Epithelial cell of proximal tubule (primary cell): ENCODE data around the gene AGBL1. TPM values are rescaled to one million over a fixed set of nuclear protein-coding genes. Genes with fewer than 3 reads are reported as not detected.

ENCODE experiments used
- DNase-seq: peaks from one replicate; pipeline ENCODE4 v3.0.0-alpha.2; 2011; ENCODE audit warnings: low read depth
- H3K4me3 ChIP-seq: 2 replicates; pipeline ENCODE4 v1.5.1; 2011; ENCODE audit warnings: low read depth, mild to moderate bottlenecking, low read length
- total RNA-seq: library from RNA; depleted of rRNA; stranded (reverse); fragments of >200 nt; gene quantifications from 2 replicates; pipeline ENCODE4 v1.2.3, GENCODE V29; 2015
- TF ChIP-seq, protein P1 (sequence below): conservative IDR thresholded peaks from 2 replicates; pipeline ENCODE4 v1.5.1; 2012; ENCODE audit warnings: low read depth, mild to moderate bottlenecking, low read length

AGBL1 gene
- total RNA-seq, 1 donor from 2014 or later = not detected

GRCh38 chr15:86203462-86203861, 123.8 kb downstream of the AGBL1 start:
- no peak overlapping the region for H3K4me3 ChIP-seq
- TF ChIP-seq, protein P1, sequence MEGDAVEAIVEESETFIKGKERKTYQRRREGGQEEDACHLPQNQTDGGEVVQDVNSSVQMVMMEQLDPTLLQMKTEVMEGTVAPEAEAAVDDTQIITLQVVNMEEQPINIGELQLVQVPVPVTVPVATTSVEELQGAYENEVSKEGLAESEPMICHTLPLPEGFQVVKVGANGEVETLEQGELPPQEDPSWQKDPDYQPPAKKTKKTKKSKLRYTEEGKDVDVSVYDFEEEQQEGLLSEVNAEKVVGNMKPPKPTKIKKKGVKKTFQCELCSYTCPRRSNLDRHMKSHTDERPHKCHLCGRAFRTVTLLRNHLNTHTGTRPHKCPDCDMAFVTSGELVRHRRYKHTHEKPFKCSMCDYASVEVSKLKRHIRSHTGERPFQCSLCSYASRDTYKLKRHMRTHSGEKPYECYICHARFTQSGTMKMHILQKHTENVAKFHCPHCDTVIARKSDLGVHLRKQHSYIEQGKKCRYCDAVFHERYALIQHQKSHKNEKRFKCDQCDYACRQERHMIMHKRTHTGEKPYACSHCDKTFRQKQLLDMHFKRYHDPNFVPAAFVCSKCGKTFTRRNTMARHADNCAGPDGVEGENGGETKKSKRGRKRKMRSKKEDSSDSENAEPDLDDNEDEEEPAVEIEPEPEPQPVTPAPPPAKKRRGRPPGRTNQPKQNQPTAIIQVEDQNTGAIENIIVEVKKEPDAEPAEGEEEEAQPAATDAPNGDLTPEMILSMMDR = no peak
- DNase-seq = no peak

- no peak overlapping the region for H3K4me3 ChIP-seq
- no peak for DNase-seq
- TF ChIP-seq, protein P1 = no peak
Observed at GRCh38 chr15:86205096-86205495, 125.4 kb downstream of the AGBL1 start.

GRCh38 chr15:86213420-86213819, 133.7 kb downstream of the AGBL1 start:
- no peak overlapping the region for H3K4me3 ChIP-seq
- TF ChIP-seq, protein P1 = no peak
- no peak for DNase-seq

GRCh38 chr15:86213888-86214287, 134.2 kb downstream of the AGBL1 start:
- no peak for DNase-seq
- TF ChIP-seq, protein P1 = no peak
- no peak overlapping the region for H3K4me3 ChIP-seq

GRCh38 chr15:86221119-86221518, 141.4 kb downstream of the AGBL1 start:
- TF ChIP-seq, protein P1 = no peak
- DNase-seq = no peak
- no peak overlapping the region for H3K4me3 ChIP-seq

DNA sequence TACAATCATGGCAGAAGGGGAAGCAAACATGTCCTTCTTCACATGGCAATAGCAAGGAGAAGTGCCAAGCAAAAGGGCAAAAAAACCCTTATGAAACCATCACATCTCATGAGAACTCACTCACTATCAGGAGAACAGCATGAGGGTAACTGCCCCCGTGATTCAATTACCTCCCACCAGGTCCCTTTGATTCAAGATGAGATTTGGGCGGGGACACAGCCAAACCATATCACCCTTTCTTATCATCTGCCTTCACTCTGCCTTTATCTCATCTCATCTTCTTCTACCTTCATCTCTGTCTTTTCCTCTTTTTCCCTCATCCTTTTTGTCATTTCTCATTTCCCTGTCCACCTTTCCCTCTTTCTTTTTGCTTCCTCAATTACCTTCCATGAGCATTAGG, 149.6 kb downstream of the AGBL1 start:
- H3K4me3 ChIP-seq = no peak overlapping the region
- TF ChIP-seq, protein P1 = no peak
- DNase-seq = no peak

DNA sequence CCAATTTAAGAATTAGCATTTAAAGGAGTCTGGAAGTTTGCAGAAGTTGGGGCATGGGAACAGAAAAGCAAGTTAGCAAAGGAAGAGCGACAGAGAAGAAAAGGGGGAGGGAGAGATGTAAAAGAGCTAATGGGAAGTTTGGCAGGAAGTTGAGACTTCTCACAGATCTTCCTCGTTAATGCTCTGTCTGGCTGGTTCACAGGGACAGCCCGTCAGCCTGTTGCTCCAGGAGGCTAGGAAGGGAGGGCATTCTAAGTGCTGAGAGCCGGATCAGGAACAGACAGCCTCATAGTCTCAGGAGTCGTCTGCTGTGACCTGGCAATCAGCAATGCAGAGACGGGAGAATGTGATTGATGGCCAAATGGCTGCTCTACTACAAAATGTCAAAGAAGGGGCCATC, 150.3 kb downstream of the AGBL1 start:
- no peak overlapping the region for H3K4me3 ChIP-seq
- TF ChIP-seq, protein P1 = no peak
- no peak for DNase-seq
